ENCODE measurements around the gene TGFBR2. TPM values are rescaled to one million over a fixed set of nuclear protein-coding genes. Genes with fewer than 3 reads are reported as not detected.

TGFBR2 gene
- total RNA-seq, 1 donor from 2014 or later: 614 TPM

DNA sequence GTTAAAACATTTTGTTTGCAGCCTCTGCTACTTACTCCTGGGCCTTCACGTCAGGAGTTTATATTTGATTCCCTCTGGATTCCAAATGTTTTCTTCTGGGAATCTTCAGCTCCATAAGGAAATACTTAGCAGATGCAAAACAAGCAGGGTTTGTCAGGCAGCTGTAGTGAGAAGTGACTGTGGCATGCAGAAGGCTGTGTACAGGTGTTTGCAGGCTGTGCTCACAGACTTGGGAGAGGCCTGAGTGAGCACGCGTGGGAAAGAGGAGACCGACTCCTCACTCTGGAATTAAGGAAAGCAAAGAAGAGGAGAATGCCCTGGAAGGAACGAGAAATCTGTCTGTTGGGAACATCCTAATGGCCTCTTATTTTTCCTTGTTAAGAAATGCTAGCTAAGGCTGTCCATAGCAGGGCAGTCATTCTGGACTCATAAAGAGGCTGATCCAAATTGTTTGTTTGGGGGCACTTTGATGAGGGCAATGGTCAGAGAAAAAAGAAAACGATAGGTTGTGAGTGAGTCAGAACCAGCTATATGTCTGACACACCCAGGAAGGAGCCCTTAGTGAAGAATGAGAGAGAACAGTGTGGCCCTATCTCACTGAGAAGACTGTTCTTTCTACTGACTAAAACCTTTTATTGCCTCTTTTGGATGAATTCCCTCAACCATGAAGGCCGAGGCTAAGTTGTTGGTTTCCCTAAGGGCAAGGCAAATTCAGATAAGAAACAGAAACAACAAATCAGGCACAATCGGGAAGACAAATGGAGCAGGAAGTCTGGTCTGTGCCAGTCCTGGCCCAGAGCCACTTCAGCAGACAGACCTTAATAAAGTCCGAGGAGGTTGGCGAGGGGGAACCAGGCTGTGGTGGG is 82.6 kb downstream of the TGFBR2 start:
- DNase-seq (ENCODE audit: extremely low read depth, low read depth, low spot score): peak; percentile 56

DNA sequence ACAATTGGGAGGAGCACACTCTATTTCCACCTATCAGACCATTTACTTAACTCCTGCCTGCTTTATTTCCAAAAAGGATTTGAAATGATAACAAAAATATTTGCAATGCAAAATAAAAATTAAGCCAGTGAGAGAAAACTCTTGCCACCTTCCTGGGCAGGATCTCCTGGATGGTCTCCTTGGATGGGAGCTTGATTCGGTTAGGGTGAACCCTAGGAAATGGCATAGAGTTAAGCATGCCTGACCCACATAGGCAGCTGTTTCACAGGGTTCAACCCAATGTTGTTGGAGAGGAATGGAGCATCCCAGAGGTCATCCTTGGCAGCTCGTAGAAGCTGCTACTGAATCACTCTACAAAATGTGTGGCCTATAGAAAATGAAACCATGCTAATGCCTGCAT is 83.8 kb downstream of the TGFBR2 start:
- DNase-seq (ENCODE audit: extremely low read depth, low read depth, low spot score): no peak

DNA sequence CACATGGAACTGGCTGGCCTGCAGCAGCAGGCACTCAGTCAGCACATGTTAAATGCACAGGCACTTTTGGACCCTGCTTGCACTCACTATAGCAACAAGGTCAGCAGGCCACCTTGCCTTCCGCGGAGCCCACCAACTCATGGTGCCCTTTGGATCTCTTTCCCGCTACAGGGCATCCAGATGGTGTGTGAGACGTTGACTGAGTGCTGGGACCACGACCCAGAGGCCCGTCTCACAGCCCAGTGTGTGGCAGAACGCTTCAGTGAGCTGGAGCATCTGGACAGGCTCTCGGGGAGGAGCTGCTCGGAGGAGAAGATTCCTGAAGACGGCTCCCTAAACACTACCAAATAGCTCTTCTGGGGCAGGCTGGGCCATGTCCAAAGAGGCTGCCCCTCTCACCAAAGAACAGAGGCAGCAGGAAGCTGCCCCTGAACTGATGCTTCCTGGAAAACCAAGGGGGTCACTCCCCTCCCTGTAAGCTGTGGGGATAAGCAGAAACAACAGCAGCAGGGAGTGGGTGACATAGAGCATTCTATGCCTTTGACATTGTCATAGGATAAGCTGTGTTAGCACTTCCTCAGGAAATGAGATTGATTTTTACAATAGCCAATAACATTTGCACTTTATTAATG is 85.0 kb downstream of the TGFBR2 start:
- no peak for DNase-seq (ENCODE audit: extremely low read depth, low read depth, low spot score)

DNA sequence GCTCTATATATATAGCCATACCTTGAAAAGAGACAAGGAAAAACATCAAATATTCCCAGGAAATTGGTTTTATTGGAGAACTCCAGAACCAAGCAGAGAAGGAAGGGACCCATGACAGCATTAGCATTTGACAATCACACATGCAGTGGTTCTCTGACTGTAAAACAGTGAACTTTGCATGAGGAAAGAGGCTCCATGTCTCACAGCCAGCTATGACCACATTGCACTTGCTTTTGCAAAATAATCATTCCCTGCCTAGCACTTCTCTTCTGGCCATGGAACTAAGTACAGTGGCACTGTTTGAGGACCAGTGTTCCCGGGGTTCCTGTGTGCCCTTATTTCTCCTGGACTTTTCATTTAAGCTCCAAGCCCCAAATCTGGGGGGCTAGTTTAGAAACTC is 85.5 kb downstream of the TGFBR2 start:
- no peak for DNase-seq (ENCODE audit: extremely low read depth, low read depth, low spot score)

DNA sequence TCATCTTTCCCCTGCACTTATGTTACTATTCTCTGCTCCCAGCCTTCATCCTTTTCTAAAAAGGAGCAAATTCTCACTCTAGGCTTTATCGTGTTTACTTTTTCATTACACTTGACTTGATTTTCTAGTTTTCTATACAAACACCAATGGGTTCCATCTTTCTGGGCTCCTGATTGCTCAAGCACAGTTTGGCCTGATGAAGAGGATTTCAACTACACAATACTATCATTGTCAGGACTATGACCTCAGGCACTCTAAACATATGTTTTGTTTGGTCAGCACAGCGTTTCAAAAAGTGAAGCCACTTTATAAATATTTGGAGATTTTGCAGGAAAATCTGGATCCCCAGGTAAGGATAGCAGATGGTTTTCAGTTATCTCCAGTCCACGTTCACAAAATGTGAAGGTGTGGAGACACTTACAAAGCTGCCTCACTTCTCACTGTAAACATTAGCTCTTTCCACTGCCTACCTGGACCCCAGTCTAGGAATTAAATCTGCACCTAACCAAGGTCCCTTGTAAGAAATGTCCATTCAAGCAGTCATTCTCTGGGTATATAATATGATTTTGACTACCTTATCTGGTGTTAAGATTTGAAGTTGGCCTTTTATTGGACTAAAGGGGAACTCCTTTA is 86.2 kb downstream of the TGFBR2 start:
- DNase-seq (ENCODE audit: extremely low read depth, low read depth, low spot score): no peak

DNA sequence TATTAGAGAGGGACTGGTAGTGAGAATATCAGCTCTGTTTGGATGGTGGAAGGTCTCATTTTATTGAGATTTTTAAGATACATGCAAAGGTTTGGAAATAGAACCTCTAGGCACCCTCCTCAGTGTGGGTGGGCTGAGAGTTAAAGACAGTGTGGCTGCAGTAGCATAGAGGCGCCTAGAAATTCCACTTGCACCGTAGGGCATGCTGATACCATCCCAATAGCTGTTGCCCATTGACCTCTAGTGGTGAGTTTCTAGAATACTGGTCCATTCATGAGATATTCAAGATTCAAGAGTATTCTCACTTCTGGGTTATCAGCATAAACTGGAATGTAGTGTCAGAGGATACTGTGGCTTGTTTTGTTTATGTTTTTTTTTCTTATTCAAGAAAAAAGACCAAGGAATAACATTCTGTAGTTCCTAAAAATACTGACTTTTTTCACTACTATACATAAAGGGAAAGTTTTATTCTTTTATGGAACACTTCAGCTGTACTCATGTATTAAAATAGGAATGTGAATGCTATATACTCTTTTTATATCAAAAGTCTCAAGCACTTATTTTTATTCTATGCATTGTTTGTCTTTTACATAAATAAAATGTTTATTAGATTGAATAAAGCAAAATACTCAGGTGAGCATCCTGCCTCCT is 87.2 kb downstream of the TGFBR2 start:
- DNase-seq (ENCODE audit: extremely low read depth, low read depth, low spot score): no peak

DNA sequence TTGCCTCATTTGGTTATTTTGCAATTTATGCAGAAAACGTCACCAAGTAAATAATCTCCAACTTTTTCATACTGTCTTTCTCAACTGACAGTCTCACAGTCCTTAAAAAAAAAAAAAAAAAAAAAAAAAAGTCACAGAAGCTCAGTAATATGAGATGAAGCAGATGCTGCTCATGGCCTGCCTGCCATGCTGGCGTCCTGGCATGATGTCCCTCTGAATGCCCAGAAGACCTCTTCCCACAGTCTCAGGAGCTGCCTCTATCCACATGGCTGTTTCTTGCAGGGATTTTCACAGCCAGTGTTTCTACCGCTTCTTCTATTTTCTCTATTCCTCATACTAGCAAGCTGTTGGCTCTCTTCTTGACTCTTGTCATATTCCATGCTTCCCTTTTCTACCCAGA is 87.7 kb downstream of the TGFBR2 start:
- no peak for DNase-seq (ENCODE audit: extremely low read depth, low read depth, low spot score)

DNA sequence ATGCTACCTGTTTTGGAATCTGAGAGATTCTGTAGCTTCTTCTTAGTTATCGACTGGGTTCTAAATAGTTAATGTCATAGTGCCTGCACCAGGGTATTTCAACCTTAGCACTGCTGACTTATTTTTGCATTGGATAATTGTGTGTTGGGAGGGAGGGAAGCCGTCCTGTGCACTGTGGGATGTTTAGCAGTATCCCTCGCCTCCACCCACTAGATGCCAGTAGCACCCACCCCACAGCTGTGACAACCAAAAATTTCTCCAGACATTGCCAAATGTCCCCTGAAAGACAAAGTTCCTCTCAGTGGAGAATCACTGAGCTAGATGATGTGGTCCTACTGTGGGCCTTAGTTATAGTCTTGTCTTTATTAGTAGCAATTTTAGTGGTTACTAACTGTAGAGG is 88.3 kb downstream of the TGFBR2 start:
- DNase-seq (ENCODE audit: extremely low read depth, low read depth, low spot score): no peak

DNA sequence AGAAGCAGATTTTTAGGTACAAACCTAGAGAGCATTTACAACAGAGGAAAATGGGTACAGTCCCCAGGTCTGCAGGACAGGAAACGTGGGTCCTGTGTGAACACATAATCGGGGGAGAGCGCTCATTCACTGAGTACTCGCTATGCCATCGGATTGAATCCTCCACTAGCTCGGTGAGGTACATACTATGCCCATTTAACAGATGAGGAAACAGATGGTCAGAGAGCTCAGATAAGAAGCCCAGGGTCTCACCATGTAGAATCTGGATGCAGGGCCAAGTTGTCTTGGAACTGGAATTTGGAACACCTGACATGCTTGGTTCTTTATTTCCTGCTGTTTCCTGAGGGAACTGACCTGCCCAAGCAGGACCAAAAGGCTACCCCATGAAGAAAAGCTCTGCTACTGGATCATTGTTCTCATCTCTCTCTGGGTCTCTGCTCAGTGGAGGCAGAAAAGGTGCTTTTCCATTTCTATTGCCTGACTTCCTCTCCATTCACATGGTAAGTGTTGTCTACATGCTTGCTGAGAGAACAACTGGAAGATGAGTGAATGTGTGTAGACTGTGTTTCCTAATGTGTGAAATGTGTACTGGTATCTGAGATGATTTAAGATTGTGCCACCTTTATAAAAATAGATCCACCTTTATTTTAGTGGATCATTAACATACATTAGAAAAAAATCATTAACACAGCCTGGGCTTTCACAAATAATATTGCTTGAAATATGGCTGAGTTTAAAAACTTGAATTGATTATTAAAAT is 89.1 kb downstream of the TGFBR2 start:
- DNase-seq (ENCODE audit: extremely low read depth, low read depth, low spot score): no peak

DNA sequence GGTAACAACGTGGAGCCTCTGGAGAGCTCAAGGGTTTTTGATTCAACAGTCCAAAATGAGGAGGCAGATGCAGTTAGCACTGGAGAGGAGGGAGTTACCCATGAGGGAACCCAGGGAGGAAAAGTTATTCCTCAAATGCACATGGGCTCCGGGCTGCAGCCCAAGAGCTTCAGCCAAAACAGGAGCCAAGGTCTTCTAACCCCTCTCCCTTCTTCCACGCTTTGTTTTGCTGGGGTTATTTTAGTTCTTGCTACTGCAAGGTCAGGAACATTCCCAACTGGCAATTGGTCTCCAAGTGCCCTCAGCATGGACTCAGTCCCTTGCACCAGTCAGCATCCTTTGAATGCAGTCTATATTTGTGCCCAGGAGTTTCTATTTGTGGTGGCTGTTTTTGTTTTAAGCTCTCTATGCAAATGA is 90.0 kb downstream of the TGFBR2 start:
- DNase-seq (ENCODE audit: extremely low read depth, low read depth, low spot score): no peak

DNA sequence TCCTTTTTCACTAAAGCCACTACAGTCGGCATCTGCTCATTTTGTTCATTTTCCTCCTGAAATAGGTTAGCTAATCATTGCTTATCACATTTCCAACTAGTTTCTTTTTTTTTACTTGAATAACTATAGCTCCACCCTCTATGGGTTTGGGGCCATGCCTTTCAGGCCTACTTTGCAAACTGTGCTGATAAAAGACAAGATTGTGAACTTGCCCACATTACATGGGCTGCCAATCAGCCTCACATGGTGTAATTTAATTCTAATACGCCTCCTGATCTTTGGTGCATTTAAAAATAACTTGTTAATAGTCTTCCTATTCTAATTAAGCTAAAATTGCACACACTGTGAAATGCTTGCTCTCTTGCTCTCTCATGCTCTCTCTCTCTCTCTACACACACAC is 90.5 kb downstream of the TGFBR2 start:
- no peak for DNase-seq (ENCODE audit: extremely low read depth, low read depth, low spot score)

DNA sequence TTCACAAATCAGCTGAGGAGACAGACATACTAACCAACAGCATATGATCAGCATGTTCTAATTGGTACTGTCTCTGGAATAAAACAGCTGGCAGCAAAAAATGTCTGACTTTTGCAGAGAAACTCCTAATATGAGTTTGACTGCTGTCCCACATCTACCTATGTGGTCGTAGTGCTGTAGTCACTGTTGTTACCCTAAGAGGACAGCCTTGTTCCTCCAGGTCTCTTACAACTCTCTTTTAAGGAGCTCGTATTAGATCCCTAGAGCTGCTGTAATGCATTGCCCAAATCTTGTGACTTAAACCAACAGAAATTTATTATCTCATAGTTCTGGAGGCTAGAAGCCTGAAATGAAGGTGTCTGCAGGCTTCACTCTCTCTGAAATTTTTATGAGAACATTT is 92.1 kb downstream of the TGFBR2 start:
- no peak for DNase-seq (ENCODE audit: extremely low read depth, low read depth, low spot score)

DNA sequence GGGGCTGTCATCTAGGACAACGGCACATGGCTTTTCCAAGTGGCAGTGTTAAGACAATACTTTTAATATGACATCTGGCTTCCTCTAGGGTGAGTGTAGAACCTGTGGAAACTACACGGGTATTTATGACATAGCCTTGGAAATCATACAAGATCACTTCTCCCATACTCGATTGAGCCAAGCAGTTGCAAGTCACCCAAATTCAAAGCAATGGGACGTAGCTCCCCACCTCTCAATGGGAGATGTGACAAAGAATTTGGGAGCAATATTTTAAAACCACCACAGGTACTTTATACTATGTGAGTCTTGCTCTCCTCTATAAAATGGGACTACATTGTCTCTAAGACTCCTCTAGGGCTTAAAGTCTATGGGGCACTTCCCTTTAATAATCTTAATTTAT is 93.5 kb downstream of the TGFBR2 start:
- no peak for DNase-seq (ENCODE audit: extremely low read depth, low read depth, low spot score)

DNA sequence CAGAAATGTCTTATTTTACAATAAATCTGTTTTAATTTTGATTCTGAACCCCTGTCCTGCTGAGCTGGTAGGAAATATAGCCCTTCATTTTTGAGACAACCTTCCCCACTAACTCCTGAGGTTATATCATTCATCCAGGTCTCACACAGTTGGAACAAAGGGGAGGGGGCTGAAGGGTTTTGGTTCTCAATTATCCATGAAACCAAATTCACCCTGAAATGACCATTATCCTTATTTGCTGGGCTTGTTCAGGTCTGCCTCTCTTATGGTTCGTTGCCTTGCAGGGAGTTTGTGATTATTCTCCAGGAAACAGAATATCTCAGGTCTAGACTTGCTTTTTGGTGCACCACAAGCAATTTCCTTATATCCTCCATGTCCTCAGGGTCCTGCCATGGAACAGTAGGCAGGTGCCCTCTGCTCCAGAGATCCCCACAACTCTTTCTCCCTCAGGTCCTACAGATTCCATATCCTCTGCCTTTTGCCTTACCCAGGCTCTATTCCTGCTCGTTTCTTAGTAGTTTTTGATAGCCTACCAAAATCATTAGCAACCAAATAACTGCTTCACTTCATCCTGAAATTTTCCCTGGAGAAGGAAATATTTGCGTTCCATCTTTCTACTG is 94.4 kb downstream of the TGFBR2 start:
- DNase-seq (ENCODE audit: extremely low read depth, low read depth, low spot score): no peak

DNA sequence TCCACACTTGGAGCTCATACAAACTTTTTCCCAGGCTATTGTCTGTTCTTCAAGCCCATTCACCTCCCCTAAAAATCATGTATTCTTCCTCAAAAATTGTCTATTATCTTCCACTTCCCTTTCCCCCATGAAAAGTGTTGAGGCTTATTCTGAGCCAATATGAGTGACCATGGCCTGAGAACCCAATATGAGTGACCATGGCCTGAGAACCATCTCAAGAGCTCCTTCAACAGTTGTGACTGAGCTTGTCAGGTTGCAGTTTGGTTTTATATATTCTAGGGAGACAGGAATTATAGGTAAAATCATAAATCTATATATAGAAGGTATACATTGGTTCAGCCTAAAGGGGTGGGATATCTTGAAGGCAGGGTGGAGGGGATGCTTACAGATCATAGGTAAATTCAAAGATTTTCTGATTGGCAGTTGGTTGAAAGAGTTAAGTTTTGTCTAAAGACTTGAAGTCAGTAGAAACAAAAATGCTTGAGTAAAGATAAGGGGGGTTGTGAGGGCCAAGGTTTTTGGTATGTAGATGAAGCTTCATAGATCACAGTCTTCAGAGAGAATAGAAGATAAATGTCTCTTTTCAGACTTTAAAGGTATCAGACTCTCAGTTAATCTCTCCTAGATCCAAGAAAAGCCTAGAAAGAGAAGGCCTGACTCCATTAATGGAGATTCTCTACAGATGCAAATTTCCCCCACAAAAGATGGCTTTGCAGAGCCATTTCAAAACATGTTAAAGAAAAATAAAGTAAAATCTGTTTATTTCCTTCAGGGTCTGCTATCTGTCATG is 95.8 kb downstream of the TGFBR2 start:
- no peak for DNase-seq (ENCODE audit: extremely low read depth, low read depth, low spot score)

DNA sequence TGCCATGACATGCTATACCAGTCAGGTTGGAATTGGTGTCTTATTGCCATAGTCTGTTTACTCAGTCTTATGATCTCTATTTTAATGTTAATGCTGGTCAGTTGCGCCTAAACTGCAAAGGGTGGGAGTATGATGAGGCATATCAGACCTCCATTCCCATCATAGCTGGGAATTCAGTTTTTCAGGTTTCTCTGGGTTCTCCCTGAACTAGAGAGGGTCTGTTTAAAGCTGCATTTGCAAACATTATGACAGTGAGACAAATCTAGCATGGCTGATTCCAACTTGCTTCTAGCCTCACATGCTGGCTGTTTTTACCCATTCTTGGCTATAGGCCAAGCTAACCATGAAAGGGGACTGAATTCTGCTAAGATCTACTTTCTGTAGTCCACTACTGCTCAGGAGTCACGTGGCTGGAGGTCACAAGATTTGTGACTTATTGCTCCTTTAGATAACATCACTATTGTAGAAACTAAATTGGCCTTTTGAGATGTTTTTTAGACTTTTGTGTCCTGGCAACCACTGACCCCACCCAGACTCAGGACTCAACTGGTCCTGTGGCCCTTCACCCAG is 96.5 kb downstream of the TGFBR2 start:
- no peak for DNase-seq (ENCODE audit: extremely low read depth, low read depth, low spot score)

DNA sequence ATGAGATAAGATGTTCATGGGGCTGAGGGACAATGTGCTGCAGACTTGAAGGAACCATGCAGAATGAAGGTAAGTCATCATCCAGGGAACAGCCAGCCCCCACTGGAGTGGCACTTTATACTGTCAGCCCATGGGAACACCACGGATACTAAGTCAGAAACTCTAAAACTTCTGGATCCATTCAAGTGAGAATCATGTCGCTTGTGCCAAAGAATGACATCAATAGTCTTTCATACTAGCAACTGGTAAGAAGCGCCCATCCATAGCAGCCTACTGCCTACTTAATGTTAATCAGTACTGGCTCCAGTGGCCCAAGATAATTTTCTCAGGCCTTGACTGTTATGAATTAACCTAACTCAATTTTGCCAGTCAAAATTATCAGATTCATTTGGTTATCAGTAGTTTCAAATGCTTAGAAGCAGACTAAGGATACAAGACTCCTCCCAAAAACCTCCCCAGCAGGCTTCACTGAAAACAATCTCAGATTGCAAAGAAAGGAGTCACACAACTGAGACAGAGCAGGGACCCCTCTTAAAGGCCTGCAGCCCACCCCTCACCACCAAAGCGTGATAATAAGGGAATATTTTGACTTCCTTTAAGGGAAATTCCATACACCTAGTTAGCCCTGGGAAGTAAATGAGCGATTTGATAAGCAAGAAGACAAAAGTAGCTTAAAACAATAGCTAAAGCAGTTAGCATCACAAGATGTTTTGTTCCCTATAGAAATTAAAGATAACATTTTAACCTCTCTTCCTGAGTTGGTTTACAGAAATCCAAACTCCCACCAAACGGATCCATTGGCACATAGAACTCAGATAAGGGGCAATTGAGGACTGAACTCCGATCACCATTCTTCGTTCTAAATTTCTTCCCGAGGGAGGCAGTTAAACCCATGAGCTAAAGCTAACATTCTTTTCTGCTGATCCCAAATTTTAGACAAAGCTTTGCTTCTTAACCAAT is 98.8 kb downstream of the TGFBR2 start:
- peak; percentile 64 for DNase-seq (ENCODE audit: extremely low read depth, low read depth, low spot score)

DNA sequence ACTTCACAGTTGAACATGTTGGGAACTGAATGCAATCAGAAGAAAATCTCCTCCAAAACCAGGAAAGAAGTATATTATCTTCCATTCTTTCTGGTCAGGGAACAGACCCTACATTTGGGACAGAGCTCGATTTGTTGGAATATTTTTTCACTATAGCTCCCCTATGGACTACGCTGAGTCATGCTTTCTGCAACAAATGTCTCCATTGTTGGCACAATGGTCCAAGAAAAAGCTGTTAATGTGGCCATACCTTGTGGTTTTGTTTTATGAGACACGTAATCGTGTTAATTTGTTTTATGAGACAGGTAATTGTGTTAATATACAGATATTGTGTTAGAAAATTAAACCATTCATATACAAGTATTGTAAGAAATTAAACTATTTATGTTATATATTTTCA is 101.4 kb downstream of the TGFBR2 start:
- no peak for DNase-seq (ENCODE audit: extremely low read depth, low read depth, low spot score)

Data from glomerular endothelial cell (primary cell).